ENCODE data around the gene USP2.

GRCh38 chr11:119373059-119373920 lies 8.2 kb downstream of the USP2 start:
- TF ChIP-seq ARNT (IDR thresholded peaks at IDR 0.05), result no peak
- no peak for TF ChIP-seq TARDBP (IDR thresholded peaks at IDR 0.05)
- no peak for TF ChIP-seq FOXA1 (IDR thresholded peaks at IDR 0.05)
- TF ChIP-seq BHLHE40 (IDR thresholded peaks at IDR 0.05; ENCODE audit: borderline replicate concordance), result no peak
- no peak for TF ChIP-seq SUZ12 (IDR thresholded peaks at IDR 0.05)
- TF ChIP-seq PKNOX1 (IDR thresholded peaks at IDR 0.05), result no peak
- TF ChIP-seq ZNF384 (IDR thresholded peaks at IDR 0.05), result no peak
- TF ChIP-seq FOXK2 (IDR thresholded peaks at IDR 0.05), result no peak
- TF ChIP-seq SP1 (IDR thresholded peaks at IDR 0.05), result no peak
